HG03095 (cell line): ENCODE results near the gene RFX8.
"Not testable (repeated sequence)": the region's sequence is repeated elsewhere in the genome, so short reads cannot be mapped to it uniquely, and the experiment has no call there.

Experiments used
- ATAC-seq: cut with Tn5 transposase; IDR thresholded peaks from one replicate; pipeline ENCODE4 v1.9.1; 2021; ENCODE audit warnings: moderate library complexity; ENCODE audit not compliant: unreplicated experiment

Gene RFX8

DNA sequence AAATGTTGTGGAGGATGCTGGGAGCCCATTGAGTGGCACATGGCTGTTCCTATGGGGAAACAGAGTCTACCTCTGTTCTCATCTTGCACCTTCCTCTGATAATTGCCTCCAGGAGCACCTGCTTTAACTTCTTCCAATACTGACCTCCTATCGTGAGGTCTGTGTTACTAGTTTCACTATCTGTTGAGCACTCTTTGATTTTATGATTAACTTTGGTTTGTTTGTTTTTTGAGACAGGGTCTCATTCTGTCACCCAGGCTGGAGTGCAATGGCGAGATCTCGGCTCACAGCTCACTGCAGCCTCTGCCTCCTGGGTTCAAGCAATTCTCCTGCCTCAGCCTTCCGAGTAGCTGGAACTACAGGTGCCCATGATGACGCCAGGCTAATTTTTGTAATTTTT is 12.1 kb upstream of the RFX8 start:
- no peak for ATAC-seq

DNA sequence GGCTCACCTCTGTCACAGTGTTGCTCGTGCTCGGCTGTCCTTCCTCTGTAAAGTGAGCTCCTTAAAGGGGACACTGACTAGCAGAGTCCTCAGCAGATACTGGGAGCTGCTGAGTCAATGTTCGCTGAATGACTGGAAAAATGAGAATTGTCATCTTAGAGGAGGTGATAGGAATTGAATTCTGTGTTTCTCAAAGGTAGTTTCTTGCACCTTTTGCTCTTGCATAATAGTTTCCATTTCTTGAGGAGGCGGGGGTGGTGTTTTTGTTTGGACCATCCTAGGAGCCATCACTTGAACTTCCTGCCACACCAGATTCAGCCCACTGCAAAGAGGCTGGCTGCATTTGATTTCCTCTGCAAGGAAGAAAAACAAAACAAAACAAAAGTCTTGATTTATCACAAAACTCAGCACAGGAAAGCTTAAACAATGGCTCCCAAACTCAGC is 11.4 kb upstream of the RFX8 start:
- ATAC-seq = no peak

GRCh38 chr2:101485856-101486255 is 10.9 kb upstream of the RFX8 start:
- ATAC-seq = no peak

GRCh38 chr2:101480764-101481163 is 5.9 kb upstream of the RFX8 start:
- ATAC-seq = no peak

DNA sequence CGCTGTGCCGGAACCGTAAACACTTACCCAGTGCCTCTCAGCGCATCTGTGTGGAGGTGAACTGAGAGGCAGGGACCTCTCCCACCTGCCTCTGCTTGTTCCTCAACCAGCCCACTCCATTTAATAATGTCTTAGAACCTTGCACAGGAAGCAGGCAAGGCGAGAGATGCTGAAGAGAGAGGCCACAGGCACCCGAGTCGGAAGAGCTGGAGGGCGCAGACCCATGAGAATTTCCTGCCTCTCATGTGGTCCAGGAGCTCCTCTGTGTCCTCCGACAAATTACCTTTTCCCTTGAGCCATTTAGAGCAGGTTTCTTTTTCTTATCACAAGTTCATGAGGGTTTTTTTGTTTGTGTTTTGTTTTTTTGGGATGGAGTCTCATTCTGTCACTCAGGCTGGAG is 4.9 kb upstream of the RFX8 start:
- ATAC-seq = no peak

GRCh38 chr2:101479328-101479727 is 4.4 kb upstream of the RFX8 start:
- no peak for ATAC-seq

GRCh38 chr2:101478181-101479001 is 3.5 kb upstream of the RFX8 start:
- no peak for ATAC-seq

- no peak for ATAC-seq
Observed at GRCh38 chr2:101477556-101477955, 2.6 kb upstream of the RFX8 start.

GRCh38 chr2:101476605-101477208 is 1.8 kb upstream of the RFX8 start:
- no peak for ATAC-seq

- ATAC-seq = no peak
Observed at GRCh38 chr2:101473911-101474701, 806 bp downstream of the RFX8 start.

GRCh38 chr2:101473591-101473910 is 1.4 kb downstream of the RFX8 start:
- ATAC-seq = no peak

DNA sequence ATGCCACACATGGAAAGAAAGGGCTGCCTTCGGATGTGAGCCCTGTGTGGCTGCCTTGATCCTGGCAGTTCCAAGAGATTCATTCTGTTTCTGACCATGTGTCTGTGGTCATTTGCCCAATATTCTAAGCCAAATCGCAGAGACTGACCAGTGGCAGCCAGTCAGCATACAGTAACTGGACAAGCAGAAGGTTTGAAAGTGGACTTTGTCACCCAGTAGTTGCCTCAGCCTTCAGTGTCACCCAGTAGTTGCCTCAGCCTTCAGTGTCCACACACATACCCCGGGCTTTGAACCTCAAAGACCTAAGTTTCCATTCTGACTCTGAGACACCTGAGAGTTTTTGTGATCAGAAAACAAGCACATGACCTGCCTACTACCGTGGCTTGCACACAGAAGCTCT is 5.0 kb downstream of the RFX8 start:
- no peak for ATAC-seq

DNA sequence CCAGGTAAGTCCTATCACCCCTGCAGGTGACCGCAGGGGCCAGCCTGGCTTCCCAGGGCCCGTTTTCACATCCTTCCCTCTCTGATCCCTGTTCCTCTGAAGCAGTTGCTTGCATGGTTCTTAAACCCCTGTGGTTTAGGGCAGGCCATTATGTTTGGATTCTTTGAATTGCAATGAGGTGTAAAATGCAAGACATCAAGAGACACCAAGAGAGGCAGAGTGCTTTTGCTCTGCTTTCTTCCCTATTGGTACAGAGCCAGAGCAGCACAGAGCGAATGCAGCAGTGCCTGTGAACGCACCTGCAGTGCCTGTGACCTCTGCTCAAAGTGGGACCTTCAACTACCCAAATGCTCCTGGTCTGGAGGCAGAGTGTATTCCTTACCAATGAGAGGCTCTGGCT is 7.6 kb downstream of the RFX8 start:
- ATAC-seq = no peak

DNA sequence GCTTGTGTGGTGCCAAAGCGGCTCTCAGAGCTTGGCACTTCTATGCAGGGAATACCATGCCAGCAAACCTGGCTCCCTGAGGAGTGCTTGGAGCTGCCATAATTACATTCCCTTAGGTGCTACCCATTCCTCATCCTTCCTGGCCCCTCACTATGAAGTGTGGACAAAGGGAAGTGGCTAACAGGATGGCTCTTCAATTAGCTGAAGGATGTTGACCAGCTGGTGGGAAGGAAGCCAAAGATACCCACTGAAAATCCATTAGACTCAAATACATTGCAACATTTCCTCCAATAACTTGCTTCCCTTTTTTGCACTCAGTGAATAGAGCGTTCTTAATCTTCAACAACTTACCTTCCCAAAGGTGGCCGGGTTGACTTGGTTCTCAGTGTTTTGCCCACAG is 8.5 kb downstream of the RFX8 start:
- ATAC-seq = no peak

- no peak for ATAC-seq
Observed at GRCh38 chr2:101464841-101465240, 10.1 kb downstream of the RFX8 start.

DNA sequence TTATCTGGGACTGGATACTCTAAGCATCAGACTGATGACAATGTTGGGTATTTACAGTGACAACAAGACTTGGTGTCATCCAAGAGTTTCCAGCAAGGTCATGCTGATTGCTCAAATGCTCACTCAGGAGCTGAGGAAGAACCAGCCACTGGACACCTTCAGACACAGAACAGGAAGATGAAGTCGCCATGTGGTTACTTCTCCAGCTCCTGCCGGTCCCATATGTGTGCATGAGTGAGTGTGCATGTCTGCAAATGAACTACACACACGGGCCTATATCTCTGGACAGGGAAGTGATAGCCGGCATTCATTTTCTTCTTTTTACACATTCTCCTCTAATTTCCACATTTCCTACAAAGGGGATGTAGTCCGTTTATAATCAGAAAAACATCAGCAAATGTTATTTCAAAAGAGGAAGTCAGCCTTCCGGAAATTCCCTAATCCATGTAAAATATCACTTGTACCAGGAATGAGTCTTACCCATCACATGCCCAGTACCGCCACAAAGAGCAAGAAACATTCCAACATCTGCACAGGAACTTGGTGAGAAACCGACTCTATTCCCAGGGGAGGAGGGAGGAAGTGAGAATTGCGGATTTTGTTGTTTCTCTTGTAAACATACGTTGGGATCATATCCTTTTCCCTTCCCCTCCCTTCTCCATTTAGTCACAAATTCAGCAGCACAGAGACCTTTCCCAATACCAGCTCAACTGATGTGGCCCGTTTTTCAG is 10.8 kb downstream of the RFX8 start:
- ATAC-seq = no peak

- ATAC-seq = no peak
Observed at GRCh38 chr2:101463421-101463820, 11.5 kb downstream of the RFX8 start.

DNA sequence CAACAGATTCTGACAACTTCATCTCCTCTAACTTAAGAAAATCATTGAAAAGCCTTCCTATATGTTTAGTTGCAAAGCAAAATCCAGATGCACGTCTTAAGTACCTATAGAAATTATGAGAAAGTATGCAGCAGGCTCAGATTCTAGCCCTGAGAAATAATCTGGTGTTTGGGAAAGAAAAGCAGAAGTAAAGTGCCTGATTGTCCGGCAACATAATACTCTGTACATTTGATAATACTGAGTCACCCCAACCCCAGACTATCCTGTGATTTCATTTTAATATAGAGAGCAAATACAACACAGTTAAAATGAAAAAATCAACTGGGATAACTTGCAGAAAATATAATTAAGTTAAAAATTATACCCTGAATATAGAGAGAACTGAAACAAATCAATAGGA is 13.5 kb downstream of the RFX8 start:
- ATAC-seq = no peak

- not testable (repeated sequence) for ATAC-seq
Observed at GRCh38 chr2:101454408-101454807, 20.5 kb downstream of the RFX8 start.

- no peak for ATAC-seq
Observed at GRCh38 chr2:101450965-101451364, 23.9 kb downstream of the RFX8 start.

DNA sequence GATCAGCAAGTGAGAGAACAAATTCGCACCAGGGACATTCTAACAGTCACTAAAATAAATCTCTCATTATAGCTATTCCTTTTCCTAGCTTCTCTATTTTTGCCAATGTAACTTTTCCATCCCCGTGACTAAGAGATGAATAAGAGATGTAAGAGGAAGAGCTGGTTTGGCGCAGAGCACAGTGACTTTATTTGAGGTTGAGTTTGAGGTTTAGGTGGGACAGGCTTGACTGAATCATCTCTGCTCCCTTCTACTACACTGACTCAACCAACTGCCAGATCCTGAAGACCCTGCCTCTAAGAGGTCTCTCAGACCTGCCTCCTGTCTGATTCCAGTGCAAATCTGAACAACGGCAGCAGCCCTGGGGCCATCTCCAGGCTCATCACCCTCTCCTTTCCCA is 28.0 kb downstream of the RFX8 start:
- no peak for ATAC-seq
